ENCODE results near the gene TXNDC11. TPM values are rescaled to one million over a fixed set of nuclear protein-coding genes. Genes with fewer than 3 reads are reported as not detected.

TXNDC11 gene
- total and polyA plus RNA-seq, 10 of the 15 experiments (the other 5 are each of a cell fraction or from before 2014, with no cell fraction given), result 1.7 to 86.7 (median 54.4) TPM

DNA sequence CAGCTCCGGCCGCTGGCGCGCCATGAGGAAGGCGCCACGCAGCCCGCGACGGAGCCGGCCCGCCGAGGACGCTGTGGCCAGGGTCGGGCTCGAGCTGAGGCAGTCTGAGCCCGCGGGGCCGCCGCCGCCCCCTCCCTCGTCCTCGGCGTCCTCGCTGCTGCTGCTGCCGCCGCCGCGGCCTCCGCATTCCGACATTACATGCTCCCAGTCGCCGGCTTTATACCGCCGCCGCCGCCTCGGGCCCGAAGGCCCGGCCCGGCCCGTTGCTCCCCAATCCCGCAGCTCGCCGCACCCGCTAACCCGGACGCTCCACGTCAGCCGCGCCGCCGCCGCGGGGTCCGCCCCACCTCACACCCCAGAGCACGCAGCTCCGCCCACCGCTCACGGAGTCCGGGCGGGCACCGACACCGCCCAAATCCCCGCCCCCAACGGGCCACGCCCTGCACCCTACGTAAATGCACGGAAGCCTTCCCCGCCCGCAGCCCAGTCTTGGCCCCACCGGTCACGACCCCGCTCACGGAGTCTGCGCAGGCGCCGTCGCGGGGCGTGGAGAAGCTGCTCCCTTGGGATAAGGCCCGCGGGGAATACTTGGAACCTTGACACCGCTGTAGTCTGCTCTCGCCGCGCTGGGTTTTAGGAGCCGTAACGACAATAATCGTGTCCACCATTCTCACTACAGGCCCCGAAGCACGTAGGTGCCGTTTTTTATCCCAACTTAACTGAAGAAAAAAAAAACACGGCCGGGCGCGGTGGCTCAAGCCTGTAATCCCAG is at the start of gene TXNDC11 (continued):
- peak; percentile 99 for TF ChIP-seq RB1 (IDR thresholded peaks at IDR 0.05; ENCODE audit: borderline replicate concordance)
- peak; percentile 79 for TF ChIP-seq RELB (IDR thresholded peaks at IDR 0.05; ENCODE audit: low read depth)
- TF ChIP-seq CHD2 (IDR thresholded peaks at IDR 0.05; ENCODE audit: borderline replicate concordance, low read depth, low read length), result 0 out of 2 replicates have a peak, but pooled peaks have one; percentile 62
- TF ChIP-seq E4F1 (IDR thresholded peaks at IDR 0.05; ENCODE audit: borderline replicate concordance, partially characterized antibody), result no peak
- peak; percentile 60 for TF ChIP-seq SIN3A (IDR thresholded peaks at IDR 0.05; ENCODE audit: low read depth, low read length)
- TF ChIP-seq BMI1 (IDR thresholded peaks at IDR 0.05; ENCODE audit: borderline replicate concordance), result no peak
- no peak for TF ChIP-seq JUND (IDR thresholded peaks at IDR 0.05; ENCODE audit: low read depth, low read length)
- TF ChIP-seq HDAC6 (IDR thresholded peaks at IDR 0.05; ENCODE audit: unreplicated experiment), result peak; percentile 22
- TF ChIP-seq CEBPB (IDR thresholded peaks at IDR 0.05; ENCODE audit: borderline replicate concordance in 1 of 2, low read depth in 2 of 2, low read length in 2 of 2), result no peak
- no peak for TF ChIP-seq MEF2A (IDR thresholded peaks at IDR 0.05; ENCODE audit: insufficient read depth, low read depth, low read length)
- no peak for TF ChIP-seq KAT2A (conservative IDR thresholded peaks at IDR 0.05; ENCODE audit: control insufficient read depth, low read depth, low read length)
- no peak for TF ChIP-seq CTCF (IDR thresholded peaks at IDR 0.05 in 2 of 3, conservative IDR thresholded peaks at IDR 0.05 in 1 of 3; ENCODE audit: control insufficient read depth in 2 of 3, extremely low read depth in 1 of 3, insufficient read depth in 1 of 3, low read depth in 3 of 3, low read length in 3 of 3)
- peak; percentile 3 to 14; a peak in 2 of 3 replicates for TF ChIP-seq EGR1 (IDR thresholded peaks at IDR 0.05; ENCODE audit: borderline replicate concordance in 1 of 2, low read depth in 2 of 2, low read length in 2 of 2)
- TF ChIP-seq PRDM15 (CRISPR knock-in tag; IDR thresholded peaks at IDR 0.05), result no peak
- peak; percentile 98 for TF ChIP-seq POLR2A (IDR thresholded peaks at IDR 0.05; ENCODE audit: low read depth, low read length)
